Brain microvascular endothelial cell (primary cell): ENCODE data around the gene CHST11.
A peak's percentile ranks its signal among the peaks of the same experiment; 100 is the strongest.

Source experiments
- DNase-seq: peaks from one replicate; pipeline ENCODE4 v3.0.0-alpha.2; 2020
- H3K27ac ChIP-seq: fragments of 250-450 bp; sonication (Bioruptor Pico); 2 replicates; pipeline ENCODE4 v1.5.1; 2020; ENCODE audit warnings: mild to moderate bottlenecking, moderate library complexity
- H3K27me3 ChIP-seq: fragments of 250-450 bp; sonication (Bioruptor Pico); replicated peaks from 2 replicates; pipeline ENCODE4 v1.5.1; 2020; ENCODE audit warnings: mild to moderate bottlenecking
- H3K36me3 ChIP-seq: fragments of 250-450 bp; sonication (Bioruptor Pico); replicated peaks from 2 replicates; pipeline ENCODE4 v1.5.1; 2020; ENCODE audit warnings: mild to moderate bottlenecking
- H3K4me3 ChIP-seq: 2 replicates; pipeline ENCODE4 v1.5.1; 2011; ENCODE audit warnings: low read depth, mild to moderate bottlenecking, control low read depth, low read length, moderate library complexity
- in situ Hi-C: cut with HindIII; loops from 2 replicates; pipeline ENCODE4 v1.10.0; 2017; ENCODE audit warnings: low sequenced_read_pairs, low pct_ligation_motif_present
- TF ChIP-seq, protein P1 (sequence below): IDR thresholded peaks from 2 replicates; pipeline ENCODE4 v1.5.1; 2011; ENCODE audit warnings: low read depth, mild to moderate bottlenecking, moderate library complexity, low read length, control low read depth, inconsistent platforms; ENCODE audit errors: missing control alignments

The CHST11 gene

DNA sequence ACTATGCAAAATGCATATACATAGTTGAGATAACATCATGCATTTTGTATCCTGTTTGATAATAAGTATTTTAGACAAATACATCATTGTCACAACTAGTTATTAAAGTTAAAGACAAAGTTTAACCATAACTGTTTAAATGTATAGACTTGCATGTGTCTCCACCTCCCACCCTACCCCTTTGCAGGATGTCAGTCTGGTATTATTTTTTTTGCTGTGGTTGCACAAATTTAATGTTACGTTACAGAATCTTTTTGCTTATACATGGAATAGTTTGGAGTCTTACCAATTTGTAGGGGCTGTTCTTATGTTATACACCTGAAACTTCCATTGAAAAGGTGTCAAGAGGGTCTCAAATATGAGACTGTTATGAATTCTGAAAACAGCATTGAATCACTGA, 5.6 kb downstream of the CHST11 start:
- TF ChIP-seq, protein P1, sequence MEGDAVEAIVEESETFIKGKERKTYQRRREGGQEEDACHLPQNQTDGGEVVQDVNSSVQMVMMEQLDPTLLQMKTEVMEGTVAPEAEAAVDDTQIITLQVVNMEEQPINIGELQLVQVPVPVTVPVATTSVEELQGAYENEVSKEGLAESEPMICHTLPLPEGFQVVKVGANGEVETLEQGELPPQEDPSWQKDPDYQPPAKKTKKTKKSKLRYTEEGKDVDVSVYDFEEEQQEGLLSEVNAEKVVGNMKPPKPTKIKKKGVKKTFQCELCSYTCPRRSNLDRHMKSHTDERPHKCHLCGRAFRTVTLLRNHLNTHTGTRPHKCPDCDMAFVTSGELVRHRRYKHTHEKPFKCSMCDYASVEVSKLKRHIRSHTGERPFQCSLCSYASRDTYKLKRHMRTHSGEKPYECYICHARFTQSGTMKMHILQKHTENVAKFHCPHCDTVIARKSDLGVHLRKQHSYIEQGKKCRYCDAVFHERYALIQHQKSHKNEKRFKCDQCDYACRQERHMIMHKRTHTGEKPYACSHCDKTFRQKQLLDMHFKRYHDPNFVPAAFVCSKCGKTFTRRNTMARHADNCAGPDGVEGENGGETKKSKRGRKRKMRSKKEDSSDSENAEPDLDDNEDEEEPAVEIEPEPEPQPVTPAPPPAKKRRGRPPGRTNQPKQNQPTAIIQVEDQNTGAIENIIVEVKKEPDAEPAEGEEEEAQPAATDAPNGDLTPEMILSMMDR: no peak
- in situ Hi-C loops: no loop called here
- Histone ChIP-seq H3K27me3 (no peaks in the 10 kb centered on the region), H3K36me3 (no peaks in the 10 kb centered on the region), H3K27ac (no peak overlapping the region), H3K4me3 (no peak overlapping the region)
- DNase-seq: no peak

DNA sequence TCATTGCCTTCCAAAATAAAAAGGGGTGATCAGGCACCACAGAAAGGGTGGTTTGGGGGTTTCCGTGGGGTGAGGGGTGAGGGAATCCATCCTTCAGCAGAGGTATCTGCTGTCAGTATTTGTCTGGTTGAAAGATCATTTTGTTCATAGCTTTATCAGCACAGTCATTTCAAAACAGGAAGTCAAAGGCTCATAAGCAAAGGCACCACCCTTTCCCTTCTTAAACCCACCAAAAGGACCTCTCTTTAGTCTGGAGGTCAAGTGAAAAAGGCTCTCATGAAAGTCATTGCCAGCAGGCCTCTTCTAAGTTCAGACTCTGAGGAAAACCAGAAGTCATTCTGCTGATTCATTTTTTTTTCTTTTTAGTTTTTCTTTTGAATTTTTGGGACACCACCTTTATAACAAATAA, 6.2 kb downstream of the CHST11 start:
- Histone ChIP-seq H3K4me3 (no peak overlapping the region), H3K27me3 (no peaks in the 10 kb centered on the region), H3K27ac (peak overlapping the region; percentile 27), H3K36me3 (no peaks in the 10 kb centered on the region)
- no peak for DNase-seq
- TF ChIP-seq, protein P1: no peak
- in situ Hi-C loops: no loop called here

DNA sequence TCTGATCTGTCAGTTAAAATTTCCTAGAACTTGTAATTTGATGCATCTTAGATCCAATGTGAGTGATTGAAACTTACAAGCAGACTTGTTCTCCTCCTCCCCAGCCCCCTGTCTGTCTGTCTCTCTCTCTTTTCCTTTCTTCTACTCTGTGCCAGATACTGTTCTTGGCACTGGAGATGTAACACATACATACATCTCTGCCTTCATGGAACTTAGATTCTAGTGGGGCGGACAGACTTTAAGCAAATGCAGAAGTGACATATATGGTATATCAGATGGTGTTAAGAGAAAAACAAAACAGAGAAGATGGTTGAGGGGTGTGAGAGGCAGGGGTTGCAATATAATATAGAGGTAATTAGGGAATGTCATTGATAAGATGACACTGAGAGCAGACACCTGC, 6.6 kb downstream of the CHST11 start:
- Histone ChIP-seq H3K27me3 (no peaks in the 10 kb centered on the region), H3K27ac (peak overlapping the region; percentile 27), H3K4me3 (no peak overlapping the region), H3K36me3 (no peaks in the 10 kb centered on the region)
- TF ChIP-seq, protein P1: no peak
- in situ Hi-C loops: no loop called here
- no peak for DNase-seq

DNA sequence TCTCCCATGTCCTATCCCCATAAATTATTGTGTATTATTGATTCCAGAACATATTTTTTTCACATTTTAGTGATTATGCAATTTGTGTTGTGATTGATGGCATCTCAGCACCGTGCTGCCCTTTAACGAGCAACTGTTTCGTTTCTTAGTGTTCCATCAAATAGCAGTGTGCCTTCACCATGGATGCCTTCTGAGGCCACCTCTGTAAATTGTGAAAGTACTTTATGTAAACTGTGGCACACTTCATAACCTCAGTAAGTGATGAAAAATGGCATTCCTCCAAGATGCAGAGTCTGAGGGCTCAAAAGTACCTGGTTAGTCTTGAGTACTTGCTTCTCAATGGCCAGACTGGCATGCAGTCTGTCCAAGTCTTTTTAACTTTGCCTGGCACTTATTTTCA, 8.2 kb downstream of the CHST11 start:
- Histone ChIP-seq H3K4me3 (no peak overlapping the region), H3K27ac (no peak overlapping the region), H3K36me3 (no peaks in the 10 kb centered on the region), H3K27me3 (no peaks in the 10 kb centered on the region)
- TF ChIP-seq, protein P1: no peak
- in situ Hi-C loops: no loop called here
- DNase-seq: no peak

GRCh38 chr12:104466709-104467345, 10.1 kb downstream of the CHST11 start:
- in situ Hi-C loops: no loop called here
- H3K36me3 ChIP-seq: peaks cover 3% of the 10 kb centered on the region

More at GRCh38 chr12:104466709-104467345, 10.1 kb downstream of the CHST11 start:
- Histone ChIP-seq H3K4me3 (no peak overlapping the region), H3K27ac (no peak overlapping the region), H3K27me3 (no peaks in the 10 kb centered on the region)
- no peak for DNase-seq
- TF ChIP-seq, protein P1: no peak
